Measurements from ENCODE around the gene LPGAT1. TPM values are rescaled to one million over a fixed set of nuclear protein-coding genes. Genes with fewer than 3 reads are reported as not detected.

LPGAT1 gene
- total RNA-seq, 4 donors from 2014 or later = 168 to 308 (median 203) TPM

DNA sequence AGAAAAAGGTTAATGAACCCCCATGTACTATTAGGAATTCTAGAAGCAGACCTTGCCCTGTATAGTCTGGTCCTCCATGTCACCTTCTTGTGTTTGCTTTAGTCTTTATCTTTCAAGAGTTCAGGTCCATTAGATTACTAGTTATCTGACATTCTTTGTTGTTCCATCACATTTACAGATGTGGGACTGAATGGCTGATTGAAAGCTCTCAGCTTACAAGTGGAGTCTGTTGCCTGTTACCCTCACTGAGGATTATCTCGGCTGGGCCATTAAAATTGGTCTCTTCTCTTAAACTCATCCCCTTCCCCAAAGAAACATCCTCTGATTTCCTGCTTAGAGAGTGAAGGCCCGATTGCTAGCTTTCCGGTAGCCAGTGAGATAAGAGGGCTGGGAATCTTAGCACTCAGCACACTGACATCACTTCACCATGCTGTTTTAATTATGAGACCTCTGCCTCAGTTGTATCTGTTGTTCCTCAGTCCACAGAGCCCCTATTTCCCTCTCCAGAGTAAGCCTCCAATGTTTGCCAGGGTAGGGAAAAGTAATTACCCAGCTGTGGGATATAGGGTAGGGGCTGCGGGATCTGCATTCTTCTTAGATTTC is 76.8 kb downstream of the LPGAT1 start:
- H3K36me3 ChIP-seq = peaks cover 20% of the 10 kb centered on the region in 2 donors
- intact Hi-C loops (cut with DNase I) = no loop called here
- H3K27ac ChIP-seq = no peak overlapping the region
- H3K4me3 ChIP-seq (replicated peaks in 1 of 3) = no peak overlapping the region
- no peak for DNase-seq
- TF ChIP-seq, protein P1, sequence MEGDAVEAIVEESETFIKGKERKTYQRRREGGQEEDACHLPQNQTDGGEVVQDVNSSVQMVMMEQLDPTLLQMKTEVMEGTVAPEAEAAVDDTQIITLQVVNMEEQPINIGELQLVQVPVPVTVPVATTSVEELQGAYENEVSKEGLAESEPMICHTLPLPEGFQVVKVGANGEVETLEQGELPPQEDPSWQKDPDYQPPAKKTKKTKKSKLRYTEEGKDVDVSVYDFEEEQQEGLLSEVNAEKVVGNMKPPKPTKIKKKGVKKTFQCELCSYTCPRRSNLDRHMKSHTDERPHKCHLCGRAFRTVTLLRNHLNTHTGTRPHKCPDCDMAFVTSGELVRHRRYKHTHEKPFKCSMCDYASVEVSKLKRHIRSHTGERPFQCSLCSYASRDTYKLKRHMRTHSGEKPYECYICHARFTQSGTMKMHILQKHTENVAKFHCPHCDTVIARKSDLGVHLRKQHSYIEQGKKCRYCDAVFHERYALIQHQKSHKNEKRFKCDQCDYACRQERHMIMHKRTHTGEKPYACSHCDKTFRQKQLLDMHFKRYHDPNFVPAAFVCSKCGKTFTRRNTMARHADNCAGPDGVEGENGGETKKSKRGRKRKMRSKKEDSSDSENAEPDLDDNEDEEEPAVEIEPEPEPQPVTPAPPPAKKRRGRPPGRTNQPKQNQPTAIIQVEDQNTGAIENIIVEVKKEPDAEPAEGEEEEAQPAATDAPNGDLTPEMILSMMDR (IDR thresholded peaks at IDR 0.05) = no peak
- no peak for TF ChIP-seq POLR2A (IDR thresholded peaks at IDR 0.05)
- H3K4me1 ChIP-seq = peaks cover 24% of the 10 kb centered on the region in 2 donors
- H3K9me3 ChIP-seq = no peaks in the 10 kb centered on the region
- no peaks in the 10 kb centered on the region for H3K27me3 ChIP-seq
- 91 to 92% methylated on average over 4 of the region's 4 CpGs for WGBS, 2 donors

GRCh38 chr1:211752951-211753486 is 77.5 kb downstream of the LPGAT1 start:
- no peak for DNase-seq
- TF ChIP-seq, protein P1 (IDR thresholded peaks at IDR 0.05) = no peak
- no peak for TF ChIP-seq POLR2A (IDR thresholded peaks at IDR 0.05)
- WGBS, 2 donors = 23 to 38% methylated on average over 2 of the region's 2 CpGs
- Histone ChIP-seq H3K36me3 (peaks cover 27 to 28% of the 10 kb centered on the region in 2 donors), H3K4me1 (peaks cover 24% of the 10 kb centered on the region in 2 donors), H3K27ac (no peak overlapping the region), H3K9me3 (no peaks in the 10 kb centered on the region), H3K27me3 (no peaks in the 10 kb centered on the region), H3K4me3 (replicated peaks in 1 of 3) (no peak overlapping the region)
- intact Hi-C loops (cut with DNase I) = no loop called here

DNA sequence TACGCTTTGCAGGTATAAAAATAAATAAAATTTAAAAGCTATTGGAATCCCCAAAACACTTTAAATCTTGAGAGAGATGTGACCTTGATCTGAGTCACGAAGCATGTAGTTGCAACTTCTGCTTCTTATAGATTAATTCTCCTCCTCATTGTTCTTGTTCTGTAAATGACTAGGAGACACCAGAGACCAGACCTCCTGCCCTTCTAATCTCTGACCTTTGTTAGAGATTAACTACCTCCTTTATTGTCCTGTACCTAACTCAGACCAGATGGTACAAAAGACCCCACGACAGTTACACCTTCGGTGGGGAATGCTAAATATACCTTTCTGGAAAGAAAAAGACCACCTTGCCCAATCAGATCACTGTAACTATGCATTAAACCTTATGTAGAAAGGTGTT is 78.2 kb downstream of the LPGAT1 start:
- no peaks in the 10 kb centered on the region for H3K27me3 ChIP-seq
- no peak for DNase-seq
- H3K4me1 ChIP-seq = peaks cover 23 to 24% of the 10 kb centered on the region in 2 donors
- no peak for TF ChIP-seq POLR2A (IDR thresholded peaks at IDR 0.05)
- TF ChIP-seq, protein P1 (IDR thresholded peaks at IDR 0.05) = no peak
- no peak overlapping the region for H3K27ac ChIP-seq
- peaks cover 28 to 32% of the 10 kb centered on the region in 2 donors for H3K36me3 ChIP-seq
- intact Hi-C loops (cut with DNase I) = no loop called here
- 88 to 91% methylated on average over 4 of the region's 4 CpGs for WGBS, 2 donors
- no peak overlapping the region for H3K4me3 ChIP-seq (replicated peaks in 1 of 3)
- H3K9me3 ChIP-seq = no peaks in the 10 kb centered on the region

DNA sequence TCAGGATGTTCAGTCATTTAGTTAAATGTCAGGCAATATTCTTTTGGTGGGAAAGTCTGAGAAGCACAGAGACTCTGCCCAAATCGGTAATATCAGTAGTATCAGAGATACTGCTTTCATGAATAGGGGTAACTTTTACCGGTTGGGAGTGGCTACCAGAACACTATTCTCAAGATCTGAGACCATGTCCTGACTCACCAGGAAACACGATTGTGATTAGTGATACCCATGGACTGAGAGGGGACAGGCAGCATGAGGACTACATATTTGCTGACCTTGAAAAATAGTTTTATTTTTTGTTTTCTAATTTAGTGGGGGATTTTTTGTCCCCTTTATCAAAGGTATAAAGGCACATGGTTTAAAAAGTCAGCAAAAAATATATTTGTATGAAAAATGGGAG is 79.1 kb downstream of the LPGAT1 start:
- Histone ChIP-seq H3K36me3 (peaks cover 28 to 34% of the 10 kb centered on the region in 2 donors), H3K4me3 (replicated peaks in 1 of 3) (no peak overlapping the region), H3K4me1 (peaks cover 16% of the 10 kb centered on the region in 2 donors), H3K9me3 (no peaks in the 10 kb centered on the region), H3K27me3 (no peaks in the 10 kb centered on the region), H3K27ac (no peak overlapping the region)
- intact Hi-C loops (cut with DNase I) = no loop called here
- TF ChIP-seq, protein P1 (IDR thresholded peaks at IDR 0.05) = no peak
- no peak for TF ChIP-seq POLR2A (IDR thresholded peaks at IDR 0.05)
- WGBS, 2 donors = 81 to 88% methylated on average over 3 of the region's 3 CpGs
- no peak for DNase-seq

- H3K9me3 ChIP-seq = no peaks in the 10 kb centered on the region
- TF ChIP-seq POLR2A (IDR thresholded peaks at IDR 0.05) = no peak
- TF ChIP-seq, protein P1 (IDR thresholded peaks at IDR 0.05) = no peak
- H3K4me1 ChIP-seq = peaks cover 8 to 9% of the 10 kb centered on the region in 2 donors
- 39 to 46% methylated on average over 1 of the region's 1 CpG for WGBS, 2 donors
- peaks cover 28 to 34% of the 10 kb centered on the region in 2 donors for H3K36me3 ChIP-seq
- no peak overlapping the region for H3K27ac ChIP-seq
- intact Hi-C loops (cut with DNase I) = no loop called here
- no peak for DNase-seq
- H3K4me3 ChIP-seq (replicated peaks in 1 of 3) = no peak overlapping the region
- H3K27me3 ChIP-seq = no peaks in the 10 kb centered on the region
These were observed 80.0 kb downstream of the LPGAT1 start for GRCh38 chr1:211750599-211750998.

Measured in thyroid gland (tissue), 4 donors.